Measurements from ENCODE around the gene LTV1. TPM values are rescaled to one million over a fixed set of nuclear protein-coding genes. Genes with fewer than 3 reads are reported as not detected.
"Not testable (repeated sequence)": the region's sequence is repeated elsewhere in the genome, so short reads cannot be mapped to it uniquely, and the experiment has no call there.

LTV1 gene
- total RNA-seq, 2 donors from 2014 or later, result 13.1 to 20.0 TPM

DNA sequence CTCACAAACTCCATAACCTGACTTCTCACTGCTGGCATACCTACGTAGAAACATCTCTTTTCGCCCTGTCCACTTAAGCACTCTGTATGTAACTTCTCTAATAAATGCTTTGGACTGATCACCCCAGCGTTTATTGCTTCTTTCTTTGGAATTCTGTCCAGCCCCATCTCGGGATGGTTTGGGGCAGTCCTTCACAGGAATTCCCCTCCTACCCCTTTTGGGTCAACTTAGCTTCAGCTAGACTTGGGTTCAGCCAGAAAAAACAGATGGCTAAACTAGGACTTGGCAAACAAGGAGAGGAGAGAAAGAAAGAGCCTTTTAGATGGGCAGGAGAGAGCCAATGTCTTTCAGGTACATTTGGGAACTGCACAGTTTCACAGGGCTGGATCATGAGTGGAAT lies 3.9 kb upstream of the LTV1 start:
- intact Hi-C loops (cut with DNase I), result no loop called here
- DNase-seq, result no peak
- no peak for ATAC-seq

DNA sequence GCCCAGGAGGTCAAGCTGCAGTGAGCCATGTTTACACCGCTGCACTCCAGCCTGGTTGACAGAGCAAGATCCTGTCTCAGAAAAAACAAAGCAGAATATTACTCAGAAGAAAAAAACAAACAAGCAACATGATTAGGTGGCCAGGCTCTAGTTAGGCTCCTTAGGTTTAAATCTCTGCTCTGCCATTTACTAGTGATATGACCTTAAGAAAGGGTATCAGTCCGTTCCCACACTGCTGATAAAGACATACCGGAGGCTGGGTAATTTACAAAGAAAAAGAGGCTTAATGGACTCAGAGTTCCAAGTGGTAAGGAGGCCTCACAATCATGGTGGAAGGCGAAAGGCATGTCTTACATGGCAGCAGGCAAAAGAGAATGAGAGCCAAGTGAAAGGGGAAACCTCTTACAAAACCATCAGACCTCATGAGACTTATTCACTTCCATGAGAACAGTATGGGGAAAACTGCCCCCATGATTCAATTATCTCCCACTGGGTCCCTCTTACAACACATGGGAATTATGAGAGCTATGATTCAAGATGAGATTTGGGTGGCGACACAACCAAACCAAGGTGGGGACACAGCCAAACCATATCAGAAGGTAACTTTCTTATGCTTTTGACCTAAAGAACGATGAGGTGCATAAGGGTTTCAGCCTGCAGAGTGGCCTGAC lies 2.4 kb upstream of the LTV1 start:
- intact Hi-C loops (cut with DNase I), result loop anchor here in 1 of 2 donors (10.0 kb wide), 1 partner anchor 266 kb away; no protein-coding TSS in a partner anchor
- ATAC-seq (no peak), DNase-seq (no peak)

DNA sequence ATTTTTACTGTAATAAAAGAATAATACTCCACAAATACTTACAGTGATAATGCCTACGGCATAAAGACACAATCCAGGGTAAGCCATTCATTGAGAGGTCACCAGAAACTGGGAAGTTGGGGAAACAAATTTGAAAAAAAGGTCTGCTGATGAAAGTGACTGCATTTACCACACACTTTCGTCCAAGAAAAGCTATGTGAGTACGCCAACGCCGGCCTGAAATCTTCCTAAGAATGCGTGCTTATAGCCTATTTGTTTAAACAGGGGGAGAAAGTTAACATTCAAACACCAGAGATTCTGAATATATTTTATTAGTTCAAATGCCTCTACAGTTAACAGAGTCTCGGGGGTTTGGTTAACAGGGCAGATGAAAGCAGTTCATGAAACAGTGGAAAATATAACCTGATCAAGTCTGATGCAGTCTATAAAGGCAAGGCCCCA lies 657 bp upstream of the LTV1 start:
- peak in 1 of 2 donors; percentile 61 for ATAC-seq

DNA sequence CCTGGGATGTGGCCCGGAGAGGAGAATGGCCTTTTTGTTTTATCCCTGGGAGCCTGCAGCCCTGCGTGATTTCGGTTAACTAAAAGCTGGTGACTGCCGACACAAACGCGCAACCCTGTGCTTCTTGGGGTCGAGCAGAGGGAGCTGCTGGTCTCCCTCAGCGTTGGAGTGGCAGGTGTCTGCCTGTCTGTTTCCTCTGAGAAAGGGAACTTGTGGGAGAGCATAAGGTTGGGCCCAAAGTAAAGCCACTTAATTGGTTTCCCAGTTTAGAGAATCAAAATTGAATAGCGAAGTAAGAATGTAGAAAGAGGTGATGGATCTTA lies 500 bp downstream of the LTV1 start:
- ATAC-seq, result peak in 1 of 2 donors; percentile 3
- no peak for DNase-seq
- intact Hi-C loops (cut with DNase I), result loop anchor here in 1 of 2 donors (10.0 kb wide), 1 partner anchor 269 kb away; no protein-coding TSS in a partner anchor

More for the DNA sequence above, 657 bp upstream of the LTV1 start:
- no peak for DNase-seq
- intact Hi-C loops (cut with DNase I), result loop anchor here in 1 of 2 donors (10.0 kb wide), 1 partner anchor 268 kb away; no protein-coding TSS in a partner anchor

DNA sequence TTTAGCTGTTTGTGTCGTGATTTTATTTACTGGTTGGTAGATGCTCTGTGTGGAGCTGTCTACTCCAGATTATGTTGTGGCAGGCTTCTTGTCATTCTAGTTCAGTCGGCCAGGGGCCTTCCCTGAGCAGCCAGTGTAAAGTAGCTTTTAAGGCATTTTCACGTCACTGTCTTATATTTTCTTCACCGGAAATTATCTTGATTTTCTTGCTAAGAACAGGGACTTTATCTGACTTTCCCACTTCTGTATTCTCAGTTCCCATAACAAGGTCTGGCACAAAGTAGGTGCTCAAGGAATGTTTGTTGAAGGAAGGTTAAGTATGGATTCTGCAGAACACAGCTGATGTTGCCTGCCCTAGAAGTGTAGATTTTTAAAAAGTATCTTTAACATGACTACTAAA lies 868 bp downstream of the LTV1 start:
- ATAC-seq (no peak), DNase-seq (no peak)
- intact Hi-C loops (cut with DNase I), result loop anchor here in 1 of 2 donors (10.0 kb wide), 1 partner anchor 269 kb away; no protein-coding TSS in a partner anchor

DNA sequence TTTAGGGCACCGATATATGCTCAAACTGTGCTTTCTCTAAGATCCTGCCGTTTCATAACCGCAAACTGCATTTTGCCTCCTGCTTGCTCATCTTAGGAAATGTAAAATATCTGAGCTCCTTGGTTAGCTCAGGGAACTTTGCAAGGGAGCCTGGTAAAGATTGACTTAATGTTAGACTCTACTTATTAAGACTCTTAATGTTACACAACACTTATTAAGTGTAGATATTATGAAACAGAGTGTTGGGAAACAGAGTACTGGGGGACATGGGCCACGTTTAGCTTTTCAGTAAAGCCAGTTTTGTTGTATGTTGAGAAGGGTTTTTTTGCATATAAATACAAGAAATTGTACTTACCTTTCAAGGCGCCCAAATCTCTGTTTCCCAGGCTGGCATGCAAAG lies 1.9 kb downstream of the LTV1 start:
- DNase-seq (no peak), ATAC-seq (no peak)
- intact Hi-C loops (cut with DNase I), result loop anchor here in 1 of 2 donors (10.0 kb wide), 1 partner anchor 270 kb away; no protein-coding TSS in a partner anchor

DNA sequence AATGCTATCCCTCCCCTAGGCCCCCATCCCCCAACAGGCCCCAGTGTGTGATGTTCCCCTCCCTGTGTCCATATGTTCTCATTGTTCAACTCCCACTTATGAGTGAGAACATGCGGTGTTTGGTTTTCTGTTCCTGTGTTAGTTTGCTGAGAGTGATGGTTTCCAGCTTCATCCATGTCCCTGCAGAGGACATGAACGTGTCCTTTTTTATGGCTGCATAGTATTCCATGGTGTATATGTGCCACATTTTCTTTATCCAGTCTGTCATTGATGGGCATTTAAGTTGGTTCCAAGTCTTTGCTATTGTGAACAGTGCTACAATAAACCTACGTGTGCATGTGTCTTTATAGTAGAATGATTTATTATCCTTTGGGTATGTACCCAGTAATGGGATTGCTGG lies 8.6 kb downstream of the LTV1 start:
- ATAC-seq; intact Hi-C loops (cut with DNase I); DNase-seq: not testable (repeated sequence)

DNA sequence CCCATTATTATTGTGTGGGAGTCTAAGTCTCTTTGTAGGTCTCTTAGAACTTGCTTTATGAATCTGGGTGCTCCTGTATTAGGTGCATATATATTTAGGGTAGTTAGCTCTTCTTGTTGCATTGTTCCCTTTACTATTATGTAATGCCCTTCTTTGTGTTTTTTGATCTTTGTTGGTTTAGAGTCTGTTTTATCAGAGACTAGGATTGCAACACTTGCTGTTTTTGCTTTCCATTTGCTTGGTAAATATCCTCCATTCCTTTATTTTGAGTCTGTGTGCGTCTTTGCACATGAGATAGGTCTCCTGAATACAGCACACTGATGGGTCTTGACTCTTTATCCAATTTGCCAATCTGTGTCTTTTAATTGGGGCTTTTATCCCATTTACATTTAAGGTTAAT lies 11.9 kb downstream of the LTV1 start:
- DNase-seq; ATAC-seq; intact Hi-C loops (cut with DNase I): not testable (repeated sequence)

DNA sequence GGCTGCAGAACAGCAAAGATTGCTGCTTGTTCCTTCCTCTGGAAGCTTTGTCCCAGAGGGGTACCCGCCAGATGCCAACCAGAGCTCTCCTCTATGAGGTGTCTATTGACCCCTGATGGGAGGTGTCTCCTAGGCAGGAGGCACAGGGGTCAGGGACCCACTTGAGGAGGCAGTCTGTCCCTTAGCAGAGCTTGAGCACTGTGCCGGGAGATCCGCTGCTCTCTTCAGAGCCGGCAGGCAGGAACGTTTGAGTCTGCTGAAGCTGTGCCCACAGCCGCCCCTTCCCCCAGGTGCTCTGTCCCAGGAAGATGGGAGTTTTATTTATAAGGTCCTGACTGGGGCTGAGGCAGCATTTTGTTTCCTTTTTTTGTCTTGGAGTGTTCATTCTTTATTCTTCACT lies 13.6 kb downstream of the LTV1 start:
- intact Hi-C loops (cut with DNase I); ATAC-seq; DNase-seq: not testable (repeated sequence)

DNA sequence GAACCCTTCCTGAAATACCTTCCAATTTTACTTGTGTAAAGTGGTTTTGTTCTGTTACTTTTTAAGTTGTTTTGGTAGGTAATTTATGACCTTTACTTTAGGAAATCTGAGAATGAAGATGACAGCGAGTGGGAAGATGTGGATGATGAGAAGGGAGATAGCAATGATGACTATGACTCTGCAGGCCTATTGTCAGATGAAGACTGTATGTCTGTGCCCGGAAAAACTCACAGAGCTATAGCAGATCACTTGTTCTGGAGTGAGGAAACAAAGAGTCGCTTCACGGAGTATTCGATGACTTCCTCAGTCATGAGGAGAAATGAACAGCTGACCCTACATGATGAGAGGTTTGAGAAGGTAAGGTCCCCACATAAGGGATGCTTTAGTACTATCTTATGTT lies 14.5 kb downstream of the LTV1 start:
- DNase-seq, result no peak
- intact Hi-C loops (cut with DNase I), result no loop called here
- no peak for ATAC-seq

DNA sequence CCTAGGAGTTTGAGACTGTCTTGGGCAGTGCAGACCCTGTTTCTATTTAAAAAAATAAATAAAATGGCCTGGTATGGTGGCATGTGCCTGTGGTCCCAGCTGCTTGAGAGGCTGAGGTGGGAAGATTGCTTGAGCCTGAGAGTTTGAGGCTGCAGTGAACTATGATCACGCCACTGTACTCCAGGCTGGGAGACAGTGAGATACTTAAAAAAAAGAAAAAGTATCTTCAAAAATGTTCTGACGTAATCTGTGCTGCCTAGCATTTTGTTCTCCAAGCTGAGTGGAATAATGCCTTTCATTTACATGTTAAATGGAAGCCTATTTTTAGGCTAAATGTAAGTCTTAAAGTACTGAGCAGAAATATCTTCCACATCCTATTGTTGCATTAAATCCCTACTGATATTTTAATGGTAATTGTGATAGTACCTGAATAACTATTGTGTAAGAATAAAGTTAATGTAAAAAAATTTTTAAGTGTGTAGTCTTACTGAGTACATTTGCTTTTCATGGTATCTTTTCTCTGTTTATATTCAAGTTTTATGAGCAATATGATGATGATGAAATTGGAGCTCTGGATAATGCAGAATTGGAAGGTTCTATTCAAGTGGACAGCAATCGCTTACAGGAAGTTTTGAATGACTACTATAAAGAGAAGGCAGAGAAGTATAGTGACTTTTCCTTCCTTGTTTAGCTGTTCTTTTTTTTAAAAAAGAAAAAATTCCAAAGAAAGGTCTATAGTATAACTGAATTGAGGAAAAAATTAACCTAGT lies 16.9 kb downstream of the LTV1 start:
- intact Hi-C loops (cut with DNase I), result no loop called here
- ATAC-seq, result no peak

DNA sequence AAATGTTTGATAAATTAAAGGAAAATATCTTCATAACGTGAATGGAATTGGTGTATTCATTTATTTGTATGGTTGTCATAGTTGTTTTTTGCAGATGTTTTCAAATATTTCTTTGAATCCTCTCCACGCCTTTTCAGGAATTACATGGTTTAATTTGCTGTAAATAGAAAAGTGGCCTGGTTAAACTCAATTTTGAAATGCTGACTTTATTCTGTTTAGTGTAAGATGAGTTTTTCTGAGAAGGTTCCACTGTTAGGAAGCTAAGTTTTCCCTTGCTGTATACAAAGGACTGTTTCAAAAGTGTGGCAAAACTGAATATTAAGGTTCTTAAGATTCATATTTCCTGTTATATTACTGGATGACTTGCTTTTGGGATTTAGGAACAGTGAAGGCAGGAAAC lies 20.6 kb downstream of the LTV1 start:
- intact Hi-C loops (cut with DNase I), result no loop called here
- no peak for DNase-seq
- no peak for ATAC-seq

More for the DNA sequence above, 16.9 kb downstream of the LTV1 start:
- no peak for DNase-seq

DNA sequence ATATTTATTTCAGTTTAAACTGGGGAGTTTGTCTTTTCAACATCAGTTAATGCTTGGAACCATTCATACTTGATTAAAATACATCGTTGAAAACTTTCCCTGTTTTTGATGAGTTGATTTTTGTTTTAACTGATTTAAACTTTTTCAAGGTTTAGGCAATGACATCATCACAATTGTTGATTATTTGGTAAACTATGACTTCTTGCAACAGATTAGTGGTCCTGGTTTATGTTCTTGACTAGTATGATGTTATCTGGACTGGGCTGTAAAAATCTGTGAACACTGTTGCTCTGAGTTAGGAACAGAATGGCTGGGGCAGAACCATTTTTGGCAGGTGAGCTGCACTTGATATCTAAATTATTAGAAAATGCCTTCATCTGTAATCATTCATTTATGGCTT lies 21.1 kb downstream of the LTV1 start, which contains the start of gene ZC2HC1B:
TSS of gene ZC2HC1B (plus strand) at position 241 of the 400 bp plus-strand sequence. CDS start at position 307, 66 bp downstream.
- no peak for ATAC-seq
- no peak for DNase-seq
- intact Hi-C loops (cut with DNase I), result no loop called here

DNA sequence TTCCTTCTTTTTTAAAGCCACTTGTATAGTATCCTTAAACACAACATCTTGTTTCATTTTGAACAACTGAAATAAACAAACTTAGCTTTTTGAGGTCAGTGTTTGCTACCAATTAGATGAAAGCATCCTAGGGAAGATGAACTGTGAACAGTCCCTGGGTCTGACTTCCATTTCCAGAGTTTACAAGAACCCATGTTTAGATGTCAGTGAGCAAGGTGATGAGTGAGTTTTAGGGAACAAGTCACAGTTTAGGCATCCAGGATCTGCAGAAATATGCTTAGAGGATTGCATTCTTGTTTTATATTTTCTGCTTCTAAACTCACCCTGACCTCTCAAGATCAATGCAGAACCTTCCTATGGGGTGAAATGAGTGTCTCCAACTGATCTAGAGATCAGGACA lies 24.1 kb downstream of the LTV1 start:
- intact Hi-C loops (cut with DNase I), result no loop called here
- ATAC-seq, result no peak

DNA sequence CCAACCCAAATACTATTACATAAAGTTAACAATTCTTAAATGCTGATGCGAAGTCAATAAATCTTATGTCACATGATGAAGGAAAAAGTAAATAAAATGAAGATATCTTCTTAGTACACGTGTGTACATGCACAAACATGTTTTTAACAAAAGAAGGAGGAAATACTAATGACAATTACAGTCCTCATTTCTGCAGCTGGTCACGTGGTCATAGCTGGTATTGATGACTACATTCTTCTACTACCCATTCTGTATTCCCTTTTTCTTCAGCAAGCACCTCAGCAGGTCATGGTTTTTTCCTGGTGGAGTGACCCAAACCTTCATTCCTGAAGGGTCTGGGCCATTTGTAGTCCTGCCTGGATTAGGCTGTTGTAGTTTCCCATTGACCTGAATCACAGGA lies 25.7 kb downstream of the LTV1 start:
- intact Hi-C loops (cut with DNase I); DNase-seq; ATAC-seq: not testable (repeated sequence)

More for the DNA sequence above, 24.1 kb downstream of the LTV1 start:
- no peak for DNase-seq

DNA sequence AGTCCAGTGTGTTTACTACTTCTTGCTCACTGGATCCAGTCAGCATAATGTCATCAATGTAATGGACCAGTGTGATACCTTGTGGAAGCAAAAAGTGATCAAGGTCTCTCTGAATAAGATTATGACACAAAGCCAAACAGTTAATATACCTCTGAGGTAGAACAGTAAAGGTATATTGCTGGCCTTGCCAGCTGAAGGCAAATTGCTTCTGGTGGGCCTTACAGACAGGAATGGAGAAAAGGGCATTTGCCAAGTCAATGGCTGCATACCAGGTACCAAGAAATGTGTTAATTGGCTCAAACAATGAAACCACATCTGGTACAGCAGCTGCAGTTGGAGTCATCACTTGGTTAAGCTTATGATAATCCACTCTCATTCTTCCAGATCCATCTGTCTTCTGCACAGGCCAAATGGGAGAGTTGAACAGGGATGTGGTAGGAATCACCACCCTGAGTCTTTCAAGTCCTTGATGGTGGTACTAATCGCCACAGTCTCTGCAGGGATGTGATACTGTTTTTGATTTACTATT lies 28.1 kb downstream of the LTV1 start:
- DNase-seq; ATAC-seq; intact Hi-C loops (cut with DNase I): not testable (repeated sequence)

DNA sequence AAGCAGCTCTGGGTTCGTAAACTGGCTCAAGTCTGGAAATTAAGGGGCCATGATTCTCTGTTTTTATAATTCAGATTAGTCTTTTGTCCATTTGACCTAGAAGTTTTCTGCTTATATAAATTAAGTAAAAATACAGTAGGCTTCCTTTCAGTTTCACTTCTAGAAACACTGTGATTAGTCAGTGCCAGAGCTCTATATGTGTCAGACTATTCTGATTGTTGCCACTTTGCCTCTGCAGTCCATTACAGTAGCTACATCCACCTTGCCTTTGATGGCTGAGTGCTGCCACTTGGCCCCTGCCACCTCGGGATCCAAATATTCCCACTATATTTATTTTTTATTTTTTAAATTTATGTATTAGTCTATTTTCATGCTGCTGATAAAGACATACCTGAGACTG lies 29.1 kb downstream of the LTV1 start:
- DNase-seq (no peak), ATAC-seq (no peak)
- intact Hi-C loops (cut with DNase I), result no loop called here

DNA sequence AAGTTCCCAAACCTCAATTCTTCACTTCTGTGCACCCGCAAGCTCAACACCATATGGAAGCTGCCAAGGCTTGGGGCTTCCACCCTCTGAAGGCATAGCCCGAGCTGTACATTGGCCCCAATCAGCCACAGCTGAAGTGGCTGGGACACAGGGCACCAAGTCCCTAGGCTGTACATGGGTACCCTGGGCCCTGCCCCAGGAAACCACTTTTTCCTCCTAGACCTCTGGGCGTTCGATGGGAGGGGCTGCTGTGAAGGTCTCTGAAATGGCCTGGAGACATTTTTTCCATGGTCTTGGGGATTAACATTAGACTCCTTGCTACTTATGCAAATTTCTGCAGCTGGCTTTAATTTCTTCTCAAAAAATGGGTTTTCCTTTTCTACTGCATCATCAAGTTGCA lies 30.5 kb downstream of the LTV1 start:
- ATAC-seq; intact Hi-C loops (cut with DNase I); DNase-seq: not testable (repeated sequence)

DNA sequence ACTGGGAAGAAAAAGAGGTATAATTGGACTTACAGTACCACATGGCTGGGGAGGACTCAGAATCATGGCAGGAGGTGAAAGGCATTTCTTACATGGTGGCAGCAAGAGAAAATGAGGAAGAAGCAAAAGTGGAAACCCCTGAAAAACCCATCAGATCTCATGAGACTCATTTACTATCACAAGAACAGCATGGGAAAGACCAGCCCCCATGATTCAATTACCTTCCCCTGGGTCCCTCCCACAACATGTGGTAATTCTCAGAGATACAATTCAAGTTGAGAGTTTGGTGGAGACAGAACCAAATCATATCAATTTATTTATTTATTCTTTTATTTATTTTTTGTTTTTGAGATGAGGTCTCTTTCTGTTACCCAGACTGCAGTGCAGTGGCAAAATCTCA lies 31.4 kb downstream of the LTV1 start:
- ATAC-seq; intact Hi-C loops (cut with DNase I); DNase-seq: not testable (repeated sequence)
